H9 (cell line): Measurements from ENCODE around the gene SMAD6. TPM values are rescaled to one million over a fixed set of nuclear protein-coding genes. Genes with fewer than 3 reads are reported as not detected.

Experiments
- DNase-seq: peaks from one replicate; pipeline ENCODE4 v3.0.0-alpha.2; 2017
- H2AFZ ChIP-seq: one replicate; pipeline ENCODE4 v1.6.1; 2013; ENCODE audit warnings: mild to moderate bottlenecking, low read length, control low read depth, moderate library complexity
- H2AK5ac ChIP-seq: 2 replicates; pipeline ENCODE4 v1.6.1; 2013; ENCODE audit warnings: low read length, control low read depth, mixed read lengths; ENCODE audit not compliant: insufficient read length
- H2BK120ac ChIP-seq: one replicate; pipeline ENCODE4 v1.6.1; 2013; ENCODE audit warnings: low read depth, mild to moderate bottlenecking, low read length, control low read depth, inconsistent platforms; ENCODE audit not compliant: poor library complexity, severe bottlenecking
- H2BK12ac ChIP-seq: 2 replicates; pipeline ENCODE4 v1.6.1; 2013; ENCODE audit warnings: low read length, control low read depth, mixed read lengths, low read depth; ENCODE audit not compliant: insufficient read length
- H2BK15ac ChIP-seq: 2 replicates; pipeline ENCODE4 v1.6.1; 2013; ENCODE audit warnings: low read depth, low read length, control low read depth
- H2BK20ac ChIP-seq: one replicate; pipeline ENCODE4 v1.6.1; 2013; ENCODE audit warnings: low read depth, mild to moderate bottlenecking, low read length, control low read depth, inconsistent platforms; ENCODE audit not compliant: poor library complexity, severe bottlenecking
- H2BK5ac ChIP-seq: 2 replicates; pipeline ENCODE4 v1.6.1; 2013; ENCODE audit warnings: low read length, control low read depth, mixed read lengths; ENCODE audit not compliant: insufficient read length
- H3K14ac ChIP-seq: 2 replicates; pipeline ENCODE4 v1.6.1; 2013; ENCODE audit warnings: low read length, control low read depth; ENCODE audit not compliant: insufficient read depth
- H3K18ac ChIP-seq: 2 replicates; pipeline ENCODE4 v1.6.1; 2013; ENCODE audit warnings: low read depth, mild to moderate bottlenecking, mixed read lengths, low read length, control low read depth; ENCODE audit not compliant: insufficient read length
- H3K23ac ChIP-seq: 2 replicates; pipeline ENCODE4 v1.6.1; 2013; ENCODE audit warnings: low read length, control low read depth, mixed read lengths, low read depth; ENCODE audit not compliant: insufficient read length
- H3K23me2 ChIP-seq: 2 replicates; pipeline ENCODE4 v1.6.1; 2013; ENCODE audit warnings: low read depth, mild to moderate bottlenecking, mixed read lengths, low read length, control low read depth; ENCODE audit not compliant: insufficient read length, poor library complexity, severe bottlenecking
- H3K27ac ChIP-seq: 2 replicates; pipeline ENCODE4 v1.5.1; 2013; ENCODE audit warnings: low read length, control low read depth, mixed read lengths, low read depth; ENCODE audit not compliant: insufficient read length
- H3K27me3 ChIP-seq: 2 replicates; pipeline ENCODE4 v1.6.1; 2013; ENCODE audit warnings: low read length, control low read depth, inconsistent platforms; ENCODE audit not compliant: insufficient read depth
- H3K4ac ChIP-seq: 2 replicates; pipeline ENCODE4 v1.6.1; 2013; ENCODE audit warnings: low read depth, mild to moderate bottlenecking, control low read depth, inconsistent platforms, low read length, moderate library complexity
- H3K4me1 ChIP-seq: 2 replicates; pipeline ENCODE4 v1.6.1; 2013; ENCODE audit warnings: low read length, control low read depth, inconsistent platforms; ENCODE audit not compliant: insufficient read depth
- H3K4me2 ChIP-seq: 2 replicates; pipeline ENCODE4 v1.6.1; 2013; ENCODE audit warnings: low read length, control low read depth, mixed read lengths; ENCODE audit not compliant: insufficient read length, insufficient read depth
- H3K56ac ChIP-seq: 2 replicates; pipeline ENCODE4 v1.6.1; 2013; ENCODE audit warnings: low read depth, mild to moderate bottlenecking, mixed read lengths, low read length, control low read depth; ENCODE audit not compliant: insufficient read length
- H3K79me1 ChIP-seq: 2 replicates; pipeline ENCODE4 v1.6.1; 2013; ENCODE audit warnings: low read depth, mild to moderate bottlenecking, moderate library complexity, low read length, control low read depth, inconsistent platforms; ENCODE audit not compliant: insufficient read depth, poor library complexity, severe bottlenecking
- H3K79me2 ChIP-seq: 2 replicates; pipeline ENCODE4 v1.6.1; 2013; ENCODE audit warnings: low read length, control low read depth, inconsistent platforms; ENCODE audit not compliant: insufficient read depth
- H3K9ac ChIP-seq: 2 replicates; pipeline ENCODE4 v1.6.1; 2013; ENCODE audit warnings: low read length, control low read depth, mixed read lengths; ENCODE audit not compliant: insufficient read length; ENCODE audit errors: extremely low read depth
- H3K9me3 ChIP-seq: one replicate; pipeline ENCODE4 v1.6.1; 2013; ENCODE audit warnings: low read depth, low read length, inconsistent platforms; ENCODE audit not compliant: control insufficient read depth
- H3T11ph ChIP-seq: one replicate; pipeline ENCODE4 v1.6.1; 2013; ENCODE audit warnings: mild to moderate bottlenecking, low read length, control low read depth, inconsistent platforms
- H4K20me1 ChIP-seq: one replicate; pipeline ENCODE4 v1.6.1; 2013; ENCODE audit not compliant: control insufficient read depth, insufficient read length, insufficient read depth
- H4K5ac ChIP-seq: 2 replicates; pipeline ENCODE4 v1.6.1; 2013; ENCODE audit warnings: low read depth, mild to moderate bottlenecking, mixed read lengths, low read length, control low read depth; ENCODE audit not compliant: insufficient read length
- H4K8ac ChIP-seq: replicated peaks from 2 replicates; pipeline ENCODE4 v1.6.1; 2013; ENCODE audit warnings: low read length, control low read depth, mixed read lengths, low read depth; ENCODE audit not compliant: insufficient read length
- H4K91ac ChIP-seq: 2 replicates; pipeline ENCODE4 v1.6.1; 2013; ENCODE audit warnings: low read depth, mild to moderate bottlenecking, moderate library complexity, mixed read lengths, low read length, control low read depth; ENCODE audit not compliant: insufficient read length
- H3K27ac Mint-ChIP-seq, 3 experiments: 2 replicates in 2 of 3; 3 replicates in 1 of 3; pipeline ENCODE4 v1.8.0; 2020 to 2021; ENCODE audit warnings: mixed read lengths in 3 of 3, mild to moderate bottlenecking in 1 of 3, moderate library complexity in 1 of 3
- H3K27me3 Mint-ChIP-seq: 2 replicates; pipeline ENCODE4 v1.8.0; 2021; ENCODE audit warnings: low read depth, mild to moderate bottlenecking, moderate library complexity, mixed read lengths
- H3K36me3 Mint-ChIP-seq, 3 experiments: 2 replicates in 2 of 3; 3 replicates in 1 of 3; pipeline ENCODE4 v1.8.0; 2020 to 2021; ENCODE audit warnings: low read depth in 3 of 3, mixed read lengths in 3 of 3; ENCODE audit not compliant: insufficient read depth in 1 of 3
- H3K4me1 Mint-ChIP-seq, 2 experiments: 2 replicates each; pipeline ENCODE4 v1.8.0; 2020; ENCODE audit warnings: mixed read lengths in 2 of 2
- H3K4me3 Mint-ChIP-seq, 2 experiments: 2 replicates in 1 of 2; 3 replicates in 1 of 2; pipeline ENCODE4 v1.8.0; 2020 to 2021; ENCODE audit warnings: mild to moderate bottlenecking in 2 of 2, mixed read lengths in 2 of 2, moderate library complexity in 1 of 2
- H3K9me3 Mint-ChIP-seq, 2 experiments: 2 replicates in 1 of 2; 3 replicates in 1 of 2; pipeline ENCODE4 v1.8.0; 2020; ENCODE audit warnings: mild to moderate bottlenecking in 2 of 2, mixed read lengths in 2 of 2, moderate library complexity in 1 of 2
- WGBS: extraction: QIAGEN DNeasy Blood & Tissue Kit; methylation state at CpG from one replicate; pipeline ENCODE4 v1.1.7; 2013; ENCODE audit warnings: missing lambda C conversion rate, low lambda C conversion rate, mixed read lengths; ENCODE audit not compliant: insufficient read length; ENCODE audit errors: extremely low coverage; 5-methylcytosine and 5-hydroxymethylcytosine counted together
- total RNA-seq: library from RNA; stranded (reverse); gene quantifications from 2 replicates; pipeline ENCODE4 v1.2.1, GENCODE V29; 2021
- TF ChIP-seq, protein P1 (sequence below): fragments of 200-600 bp; sonication (generic); conservative IDR thresholded peaks from 3 replicates; pipeline ENCODE4 v1.8.0; 2021; ENCODE audit warnings: antibody characterized with exemption, mild to moderate bottlenecking

SMAD6 gene
- total RNA-seq, 1 experiment from 2014 or later, result 6.0 TPM

DNA sequence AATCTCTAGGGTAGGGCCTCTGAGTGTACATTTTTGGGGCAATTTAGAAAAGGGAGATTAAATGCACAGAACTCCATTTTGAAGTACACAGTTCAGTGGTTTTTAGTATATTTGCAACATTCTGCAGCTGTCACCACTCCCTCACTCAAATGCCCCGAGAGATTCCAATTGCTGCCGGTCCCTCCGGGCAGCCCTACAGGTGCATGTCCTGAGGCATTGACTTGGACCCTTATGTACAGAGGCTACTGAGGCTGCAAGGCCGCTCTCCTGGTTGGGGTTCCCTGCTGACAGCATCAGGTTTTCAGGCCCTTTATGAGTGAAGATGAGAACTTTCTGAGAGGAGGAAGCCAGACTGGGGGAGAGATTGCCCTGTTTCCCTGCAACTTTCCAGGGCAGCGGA lies 39.6 kb downstream of the SMAD6 start:
- H2BK15ac ChIP-seq, result no peak overlapping the region
- peak overlapping the region in 1 of 3 experiments; percentile 77; a peak in 1 of 7 replicates for H3K27ac Mint-ChIP-seq
- H4K91ac ChIP-seq, result no peak overlapping the region
- H4K8ac ChIP-seq, result no peak overlapping the region
- no peak overlapping the region for H3T11ph ChIP-seq
- no peak overlapping the region for H3K4ac ChIP-seq
- no peak overlapping the region for H3K4me3 Mint-ChIP-seq
- H3K18ac ChIP-seq, result no peak overlapping the region
- no peak for DNase-seq
- H2BK5ac ChIP-seq, result no peak overlapping the region
- H3K23ac ChIP-seq, result no peak overlapping the region
- no peak overlapping the region for H3K9ac ChIP-seq
- peaks cover 14% of the 10 kb centered on the region; the same call in 1 of the 2 replicates for H3K4me1 ChIP-seq
- H3K79me2 ChIP-seq, result no peaks in the 10 kb centered on the region
- no peaks in the 10 kb centered on the region for H3K9me3 Mint-ChIP-seq
- no peaks in the 10 kb centered on the region for H3K23me2 ChIP-seq
- no peak overlapping the region for H2AFZ ChIP-seq
- H3K4me2 ChIP-seq, result no peak overlapping the region
- no peaks in the 10 kb centered on the region; a peak in 1 of 7 replicates for H3K36me3 Mint-ChIP-seq
- H2BK120ac ChIP-seq, result no peak overlapping the region
- H3K4me1 Mint-ChIP-seq, result peaks cover 21 to 25% of the 10 kb centered on the region in 2 experiments
- WGBS, result no CpG with 5 or more reads among the region's 5 CpGs
- H4K20me1 ChIP-seq, result peaks cover 2% of the 10 kb centered on the region
- no peaks in the 10 kb centered on the region for H3K27me3 Mint-ChIP-seq
- H4K5ac ChIP-seq, result no peak overlapping the region
- H3K9me3 ChIP-seq, result no peaks in the 10 kb centered on the region
- TF ChIP-seq, protein P1, sequence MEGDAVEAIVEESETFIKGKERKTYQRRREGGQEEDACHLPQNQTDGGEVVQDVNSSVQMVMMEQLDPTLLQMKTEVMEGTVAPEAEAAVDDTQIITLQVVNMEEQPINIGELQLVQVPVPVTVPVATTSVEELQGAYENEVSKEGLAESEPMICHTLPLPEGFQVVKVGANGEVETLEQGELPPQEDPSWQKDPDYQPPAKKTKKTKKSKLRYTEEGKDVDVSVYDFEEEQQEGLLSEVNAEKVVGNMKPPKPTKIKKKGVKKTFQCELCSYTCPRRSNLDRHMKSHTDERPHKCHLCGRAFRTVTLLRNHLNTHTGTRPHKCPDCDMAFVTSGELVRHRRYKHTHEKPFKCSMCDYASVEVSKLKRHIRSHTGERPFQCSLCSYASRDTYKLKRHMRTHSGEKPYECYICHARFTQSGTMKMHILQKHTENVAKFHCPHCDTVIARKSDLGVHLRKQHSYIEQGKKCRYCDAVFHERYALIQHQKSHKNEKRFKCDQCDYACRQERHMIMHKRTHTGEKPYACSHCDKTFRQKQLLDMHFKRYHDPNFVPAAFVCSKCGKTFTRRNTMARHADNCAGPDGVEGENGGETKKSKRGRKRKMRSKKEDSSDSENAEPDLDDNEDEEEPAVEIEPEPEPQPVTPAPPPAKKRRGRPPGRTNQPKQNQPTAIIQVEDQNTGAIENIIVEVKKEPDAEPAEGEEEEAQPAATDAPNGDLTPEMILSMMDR, result no peak
- no peak overlapping the region for H2BK12ac ChIP-seq
- no peaks in the 10 kb centered on the region for H3K27me3 ChIP-seq
- no peaks in the 10 kb centered on the region for H3K79me1 ChIP-seq
- no peak overlapping the region for H3K27ac ChIP-seq
- no peak overlapping the region for H2AK5ac ChIP-seq
- no peak overlapping the region for H3K56ac ChIP-seq
- H2BK20ac ChIP-seq, result no peak overlapping the region
- no peak overlapping the region for H3K14ac ChIP-seq
